Urinary bladder (tissue), 4 donors: ENCODE results near the gene MYCN. TPM values are rescaled to one million over a fixed set of nuclear protein-coding genes. Genes with fewer than 3 reads are reported as not detected.
"Not testable (repeated sequence)": the region's sequence is repeated elsewhere in the genome, so short reads cannot be mapped to it uniquely, and the experiment has no call there.

Source experiments
- DNase-seq: peaks from one replicate; pipeline ENCODE4 v3.0.0-alpha.2; 2015; ENCODE audit errors: extremely low spot score
- H3K27ac ChIP-seq: one replicate; pipeline ENCODE4 v1.5.1; 2013; ENCODE audit warnings: low read depth, mild to moderate bottlenecking, moderate library complexity
- H3K36me3 ChIP-seq: one replicate; pipeline ENCODE4 v1.6.1; 2013; ENCODE audit warnings: mild to moderate bottlenecking, moderate library complexity; ENCODE audit not compliant: insufficient read depth
- H3K4me1 ChIP-seq: one replicate; pipeline ENCODE4 v1.6.1; 2013; ENCODE audit warnings: mild to moderate bottlenecking, moderate library complexity; ENCODE audit not compliant: insufficient read depth
- H3K4me3 ChIP-seq: one replicate; pipeline ENCODE4 v1.5.1; 2013; ENCODE audit warnings: low read depth, low read length
- WGBS: extraction: QIAGEN DNeasy Blood & Tissue Kit; methylation state at CpG from one replicate; pipeline ENCODE4 v1.1.7; 2013; 5-methylcytosine and 5-hydroxymethylcytosine counted together
- polyA plus RNA-seq: library from polyadenylated mRNA; stranded (reverse); fragments of 200-250 nt; gene quantifications from one replicate; pipeline ENCODE4 v1.2.3, GENCODE V29; 2013
- total RNA-seq: library from RNA; depleted of rRNA; stranded (reverse); fragments of >200 nt; gene quantifications from one replicate; pipeline ENCODE4 v1.2.3, GENCODE V29; 2014
- donor health status: healthy with polysubstance abuse.
- donor health status: healthy.

The MYCN gene
- total and polyA plus RNA-seq, 2 donors, result 0.35 to 3.3 TPM

GRCh38 chr2:15901095-15901807 is 39.1 kb upstream of the MYCN start:
- no peak overlapping the region for H3K27ac ChIP-seq
- peaks cover 2% of the 10 kb centered on the region for H3K36me3 ChIP-seq
- DNase-seq, result no peak
- 91% methylated on average over 5 of the region's 5 CpGs for WGBS
- H3K4me1 ChIP-seq, result no peaks in the 10 kb centered on the region
- no peak overlapping the region for H3K4me3 ChIP-seq

GRCh38 chr2:15901808-15902130 is 38.6 kb upstream of the MYCN start:
- no peak overlapping the region for H3K27ac ChIP-seq
- peaks cover 2% of the 10 kb centered on the region for H3K36me3 ChIP-seq
- H3K4me3 ChIP-seq, result no peak overlapping the region
- no peak for DNase-seq
- WGBS, result 97% methylated on average over 3 of the region's 3 CpGs
- H3K4me1 ChIP-seq, result no peaks in the 10 kb centered on the region

- 80% methylated on average over 3 of the region's 3 CpGs for WGBS
- not testable (repeated sequence) for DNase-seq, H3K4me3 ChIP-seq, H3K27ac ChIP-seq, H3K4me1 ChIP-seq, H3K36me3 ChIP-seq
Observed at GRCh38 chr2:15903910-15904309, 36.4 kb upstream of the MYCN start.

- no peaks in the 10 kb centered on the region for H3K36me3 ChIP-seq
- no peak for DNase-seq
- no peaks in the 10 kb centered on the region for H3K4me1 ChIP-seq
- H3K4me3 ChIP-seq, result no peak overlapping the region
- no peak overlapping the region for H3K27ac ChIP-seq
Observed at GRCh38 chr2:15905267-15905645, 35.1 kb upstream of the MYCN start.

- H3K27ac ChIP-seq, result no peak overlapping the region
- DNase-seq, result no peak
- no peaks in the 10 kb centered on the region for H3K4me1 ChIP-seq
- no peaks in the 10 kb centered on the region for H3K36me3 ChIP-seq
- 82% methylated on average over 6 of the region's 6 CpGs for WGBS
- no peak overlapping the region for H3K4me3 ChIP-seq
Observed at GRCh38 chr2:15905986-15906491, 34.3 kb upstream of the MYCN start.

- Histone ChIP-seq H3K4me3 (no peak overlapping the region), H3K36me3 (no peaks in the 10 kb centered on the region), H3K27ac (no peak overlapping the region), H3K4me1 (peaks cover 1% of the 10 kb centered on the region)
- DNase-seq, result no peak
- 90% methylated on average over 5 of the region's 5 CpGs for WGBS
Observed at GRCh38 chr2:15906778-15907177, 33.6 kb upstream of the MYCN start.

- no peak overlapping the region for H3K27ac ChIP-seq
- peaks cover 2% of the 10 kb centered on the region for H3K4me1 ChIP-seq
- H3K4me3 ChIP-seq, result no peak overlapping the region
- no peaks in the 10 kb centered on the region for H3K36me3 ChIP-seq
- DNase-seq, result no peak
- 90% methylated on average over 2 of the region's 2 CpGs for WGBS
Observed at GRCh38 chr2:15907461-15908324, 32.7 kb upstream of the MYCN start.

GRCh38 chr2:15908371-15908770 is 32.0 kb upstream of the MYCN start:
- DNase-seq, result no peak
- 85% methylated on average over 4 of the region's 4 CpGs for WGBS
- H3K4me1 ChIP-seq, result peaks cover 2% of the 10 kb centered on the region
- H3K27ac ChIP-seq, result no peak overlapping the region
- no peak overlapping the region for H3K4me3 ChIP-seq
- no peaks in the 10 kb centered on the region for H3K36me3 ChIP-seq

- DNase-seq, result no peak
- peaks cover 2% of the 10 kb centered on the region for H3K4me1 ChIP-seq
- WGBS, result 89% methylated on average over 4 of the region's 4 CpGs
Observed at GRCh38 chr2:15909157-15909556, 31.2 kb upstream of the MYCN start.

GRCh38 chr2:15909736-15910135 is 30.6 kb upstream of the MYCN start:
- H3K36me3 ChIP-seq, result no peaks in the 10 kb centered on the region
- H3K4me1 ChIP-seq, result peaks cover 2% of the 10 kb centered on the region
- no peak overlapping the region for H3K4me3 ChIP-seq
- DNase-seq, result no peak
- H3K27ac ChIP-seq, result no peak overlapping the region
- 94% methylated on average over 4 of the region's 4 CpGs for WGBS

More at GRCh38 chr2:15909157-15909556, 31.2 kb upstream of the MYCN start:
- H3K36me3 ChIP-seq, result no peaks in the 10 kb centered on the region
- H3K4me3 ChIP-seq, result no peak overlapping the region
- H3K27ac ChIP-seq, result no peak overlapping the region

- H3K4me3 ChIP-seq, H3K4me1 ChIP-seq, H3K36me3 ChIP-seq, DNase-seq, H3K27ac ChIP-seq: not testable (repeated sequence)
- 96% methylated on average over 3 of the region's 3 CpGs for WGBS
Observed at GRCh38 chr2:15911270-15911669, 29.1 kb upstream of the MYCN start.

GRCh38 chr2:15911686-15912085 is 28.7 kb upstream of the MYCN start:
- Histone ChIP-seq H3K4me1 (peaks cover 2% of the 10 kb centered on the region), H3K36me3 (no peaks in the 10 kb centered on the region), H3K27ac (no peak overlapping the region), H3K4me3 (no peak overlapping the region)
- DNase-seq, result no peak
- 77% methylated on average over 3 of the region's 3 CpGs for WGBS

GRCh38 chr2:15912203-15912602 is 28.1 kb upstream of the MYCN start:
- Histone ChIP-seq H3K4me1 (peaks cover 2% of the 10 kb centered on the region), H3K4me3 (no peak overlapping the region), H3K27ac (no peak overlapping the region), H3K36me3 (no peaks in the 10 kb centered on the region)
- DNase-seq, result no peak
- 20% methylated on average over 10 of the region's 10 CpGs for WGBS

- no peak for DNase-seq
- WGBS, result 87% methylated on average over 9 of the region's 9 CpGs
Observed at GRCh38 chr2:15913146-15913545, 27.2 kb upstream of the MYCN start.

More at GRCh38 chr2:15913146-15913545, 27.2 kb upstream of the MYCN start:
- Histone ChIP-seq H3K36me3 (no peaks in the 10 kb centered on the region), H3K4me1 (peaks cover 2% of the 10 kb centered on the region), H3K27ac (no peak overlapping the region), H3K4me3 (no peak overlapping the region)
